ENCODE measurements around the gene TXNDC17.

TXNDC17 gene

DNA sequence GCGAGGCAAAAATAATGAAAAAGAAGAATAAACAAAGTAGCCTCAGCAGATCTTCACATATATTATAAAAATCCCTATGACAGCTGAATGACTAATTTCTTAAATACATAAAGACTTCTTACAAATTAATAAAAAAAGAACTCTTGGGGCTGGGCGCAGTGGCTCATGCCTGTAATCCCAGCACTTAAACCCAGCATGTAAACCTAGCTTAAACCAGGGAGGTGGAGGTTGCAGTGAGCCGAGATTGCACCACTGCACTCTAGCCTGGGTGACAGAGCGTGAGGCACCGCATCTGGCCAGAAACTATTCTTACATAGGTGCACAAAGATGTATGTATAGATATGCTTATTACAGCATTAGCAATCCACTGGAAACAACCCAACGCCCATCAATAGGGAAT is 38.4 kb downstream of the TXNDC17 start:
- Histone ChIP-seq H3K27ac (ENCODE audit: extremely low read depth, low read depth, low read length) (no peak overlapping the region), H3K9me3 (ENCODE audit: control insufficient read depth, insufficient read depth, low read depth, low read length) (no peaks in the 10 kb centered on the region), H3K4me1 (ENCODE audit: control insufficient read depth, insufficient read depth, low read length) (no peaks in the 10 kb centered on the region), H3K4me3 (ENCODE audit: low read depth, low read length) (no peak overlapping the region), H3K36me3 (ENCODE audit: control insufficient read depth in 2 of 2, insufficient read depth in 1 of 2, low read length in 2 of 2) (no peaks in the 10 kb centered on the region)
- TF ChIP-seq OSR2 (tag by site-specific recombination; IDR thresholded peaks at IDR 0.05) (no peak), ZNF514 (tag by site-specific recombination; IDR thresholded peaks at IDR 0.05) (no peak), ZNF416 (tag by site-specific recombination; IDR thresholded peaks at IDR 0.05) (no peak), ZNF48 (tag by site-specific recombination; IDR thresholded peaks at IDR 0.05) (no peak), PRDM1 (tag by site-specific recombination; IDR thresholded peaks at IDR 0.05) (no peak), ZNF843 (tag by site-specific recombination; IDR thresholded peaks at IDR 0.05) (no peak), ZXDB (tag by site-specific recombination; IDR thresholded peaks at IDR 0.05) (no peak), ZNF777 (tag by site-specific recombination; IDR thresholded peaks at IDR 0.05; ENCODE audit: borderline replicate concordance) (no peak), ZNF211 (tag by site-specific recombination; IDR thresholded peaks at IDR 0.05; ENCODE audit: low read depth) (no peak), ZNF157 (tag by site-specific recombination; IDR thresholded peaks at IDR 0.05) (no peak), ZFP41 (tag by site-specific recombination; IDR thresholded peaks at IDR 0.05; ENCODE audit: borderline replicate concordance) (no peak), OVOL3 (tag by site-specific recombination; IDR thresholded peaks at IDR 0.05) (no peak), ZNF530 (tag by site-specific recombination; IDR thresholded peaks at IDR 0.05; ENCODE audit: low read depth) (no peak), ZNF140 (tag by site-specific recombination; IDR thresholded peaks at IDR 0.05) (no peak), ZNF707 (tag by site-specific recombination; IDR thresholded peaks at IDR 0.05) (no peak), YY1 (tag by site-specific recombination; IDR thresholded peaks at IDR 0.05) (no peak)
- TF ChIP-seq, protein P1, sequence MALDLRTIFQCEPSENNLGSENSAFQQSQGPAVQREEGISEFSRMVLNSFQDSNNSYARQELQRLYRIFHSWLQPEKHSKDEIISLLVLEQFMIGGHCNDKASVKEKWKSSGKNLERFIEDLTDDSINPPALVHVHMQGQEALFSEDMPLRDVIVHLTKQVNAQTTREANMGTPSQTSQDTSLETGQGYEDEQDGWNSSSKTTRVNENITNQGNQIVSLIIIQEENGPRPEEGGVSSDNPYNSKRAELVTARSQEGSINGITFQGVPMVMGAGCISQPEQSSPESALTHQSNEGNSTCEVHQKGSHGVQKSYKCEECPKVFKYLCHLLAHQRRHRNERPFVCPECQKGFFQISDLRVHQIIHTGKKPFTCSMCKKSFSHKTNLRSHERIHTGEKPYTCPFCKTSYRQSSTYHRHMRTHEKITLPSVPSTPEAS (tag by site-specific recombination; IDR thresholded peaks at IDR 0.05), result no peak
- TF ChIP-seq, protein P2, sequence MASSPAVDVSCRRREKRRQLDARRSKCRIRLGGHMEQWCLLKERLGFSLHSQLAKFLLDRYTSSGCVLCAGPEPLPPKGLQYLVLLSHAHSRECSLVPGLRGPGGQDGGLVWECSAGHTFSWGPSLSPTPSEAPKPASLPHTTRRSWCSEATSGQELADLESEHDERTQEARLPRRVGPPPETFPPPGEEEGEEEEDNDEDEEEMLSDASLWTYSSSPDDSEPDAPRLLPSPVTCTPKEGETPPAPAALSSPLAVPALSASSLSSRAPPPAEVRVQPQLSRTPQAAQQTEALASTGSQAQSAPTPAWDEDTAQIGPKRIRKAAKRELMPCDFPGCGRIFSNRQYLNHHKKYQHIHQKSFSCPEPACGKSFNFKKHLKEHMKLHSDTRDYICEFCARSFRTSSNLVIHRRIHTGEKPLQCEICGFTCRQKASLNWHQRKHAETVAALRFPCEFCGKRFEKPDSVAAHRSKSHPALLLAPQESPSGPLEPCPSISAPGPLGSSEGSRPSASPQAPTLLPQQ (tag by site-specific recombination; IDR thresholded peaks at IDR 0.05), result no peak
- TF ChIP-seq, protein P3, sequence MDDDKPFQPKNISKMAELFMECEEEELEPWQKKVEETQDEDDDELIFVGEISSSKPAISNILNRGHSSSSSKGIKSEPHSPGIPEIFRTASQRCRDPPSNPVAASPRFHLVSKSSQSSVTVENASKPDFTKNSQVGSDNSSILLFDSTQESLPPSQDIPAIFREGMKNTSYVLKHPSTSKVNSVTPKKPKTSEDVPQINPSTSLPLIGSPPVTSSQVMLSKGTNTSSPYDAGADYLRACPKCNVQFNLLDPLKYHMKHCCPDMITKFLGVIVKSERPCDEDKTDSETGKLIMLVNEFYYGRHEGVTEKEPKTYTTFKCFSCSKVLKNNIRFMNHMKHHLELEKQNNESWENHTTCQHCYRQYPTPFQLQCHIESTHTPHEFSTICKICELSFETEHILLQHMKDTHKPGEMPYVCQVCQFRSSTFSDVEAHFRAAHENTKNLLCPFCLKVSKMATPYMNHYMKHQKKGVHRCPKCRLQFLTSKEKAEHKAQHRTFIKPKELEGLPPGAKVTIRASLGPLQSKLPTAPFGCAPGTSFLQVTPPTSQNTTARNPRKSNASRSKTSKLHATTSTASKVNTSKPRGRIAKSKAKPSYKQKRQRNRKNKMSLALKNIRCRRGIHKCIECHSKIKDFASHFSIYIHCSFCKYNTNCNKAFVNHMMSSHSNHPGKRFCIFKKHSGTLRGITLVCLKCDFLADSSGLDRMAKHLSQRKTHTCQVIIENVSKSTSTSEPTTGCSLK (tag by site-specific recombination; IDR thresholded peaks at IDR 0.05), result no peak
- TF ChIP-seq, protein P4, sequence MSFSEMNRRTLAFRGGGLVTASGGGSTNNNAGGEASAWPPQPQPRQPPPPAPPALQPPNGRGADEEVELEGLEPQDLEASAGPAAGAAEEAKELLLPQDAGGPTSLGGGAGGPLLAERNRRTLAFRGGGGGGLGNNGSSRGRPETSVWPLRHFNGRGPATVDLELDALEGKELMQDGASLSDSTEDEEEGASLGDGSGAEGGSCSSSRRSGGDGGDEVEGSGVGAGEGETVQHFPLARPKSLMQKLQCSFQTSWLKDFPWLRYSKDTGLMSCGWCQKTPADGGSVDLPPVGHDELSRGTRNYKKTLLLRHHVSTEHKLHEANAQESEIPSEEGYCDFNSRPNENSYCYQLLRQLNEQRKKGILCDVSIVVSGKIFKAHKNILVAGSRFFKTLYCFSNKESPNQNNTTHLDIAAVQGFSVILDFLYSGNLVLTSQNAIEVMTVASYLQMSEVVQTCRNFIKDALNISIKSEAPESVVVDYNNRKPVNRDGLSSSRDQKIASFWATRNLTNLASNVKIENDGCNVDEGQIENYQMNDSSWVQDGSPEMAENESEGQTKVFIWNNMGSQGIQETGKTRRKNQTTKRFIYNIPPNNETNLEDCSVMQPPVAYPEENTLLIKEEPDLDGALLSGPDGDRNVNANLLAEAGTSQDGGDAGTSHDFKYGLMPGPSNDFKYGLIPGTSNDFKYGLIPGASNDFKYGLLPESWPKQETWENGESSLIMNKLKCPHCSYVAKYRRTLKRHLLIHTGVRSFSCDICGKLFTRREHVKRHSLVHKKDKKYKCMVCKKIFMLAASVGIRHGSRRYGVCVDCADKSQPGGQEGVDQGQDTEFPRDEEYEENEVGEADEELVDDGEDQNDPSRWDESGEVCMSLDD (tag by site-specific recombination; IDR thresholded peaks at IDR 0.05), result no peak
- POLR2A ChIA-PET, result no interaction called here
- CTCF ChIA-PET, result interaction anchor here (1.4 kb wide), 1 partner anchor 325 kb away, joined by 3 read pairs; no protein-coding TSS in a partner anchor
